Ovary (tissue), 9 donors: Measurements from ENCODE around the gene METTL25. TPM values are rescaled to one million over a fixed set of nuclear protein-coding genes. Genes with fewer than 3 reads are reported as not detected.
"Not testable (repeated sequence)": the region's sequence is repeated elsewhere in the genome, so short reads cannot be mapped to it uniquely, and the experiment has no call there.

Experiments
- DNase-seq, 5 donors: peaks; one replicate each; pipeline ENCODE4 v3.0.0-alpha.2; 2019 to 2020
- H3K27ac ChIP-seq, 2 donors: fragments of 200-600 bp; one replicate each; pipeline versions ENCODE4 v1.5.1 to v1.8.0; 2019 to 2022
- H3K27me3 ChIP-seq: fragments of 200-600 bp; one replicate; pipeline ENCODE4 v1.8.0; 2022
- H3K36me3 ChIP-seq: fragments of 200-600 bp; sonication (generic); one replicate; pipeline ENCODE4 v1.5.1; 2019
- H3K4me1 ChIP-seq: one replicate; pipeline ENCODE4 v1.8.1; 2013; ENCODE audit warnings: mild to moderate bottlenecking, moderate library complexity; ENCODE audit not compliant: insufficient read depth
- H3K4me3 ChIP-seq: fragments of 200-600 bp; sonication (generic); one replicate; pipeline ENCODE4 v1.5.1; 2017
- H3K9me3 ChIP-seq, 2 donors: fragments of 200-600 bp in 1 of 2; sonication (generic) in 1 of 2; one replicate each; pipeline versions ENCODE4 v1.5.1 to v1.8.1; 2013 to 2019; ENCODE audit warnings: mild to moderate bottlenecking in 1 of 2, moderate library complexity in 1 of 2
- CTCF ChIP-seq, 3 donors: fragments of 450-650 bp in 2 of 3; fragments of 200-600 bp in 1 of 3; IDR thresholded peaks; one replicate each; pipeline versions ENCODE4 v1.5.1 to v1.8.0; 2016 to 2022; ENCODE audit warnings: antibody characterized with exemption in 3 of 3, mild to moderate bottlenecking in 1 of 3
- EP300 ChIP-seq: sonication (generic); formaldehyde crosslinking; IDR thresholded peaks from one replicate; pipeline ENCODE4 v1.6.1; 2017; ENCODE audit warnings: antibody characterized with exemption
- POLR2A ChIP-seq: fragments of 450-650 bp; IDR thresholded peaks from one replicate; pipeline ENCODE4 v1.6.1; 2017; ENCODE audit warnings: antibody characterized with exemption, mild to moderate bottlenecking, moderate library complexity
- WGBS, 3 donors: extraction: QIAGEN DNeasy Blood & Tissue Kit in 1 of 3; methylation state at CpG; one replicate each; pipeline versions ENCODE4 v1.1.5 to v1.1.7; 2013 to 2017; 5-methylcytosine and 5-hydroxymethylcytosine counted together
- intact Hi-C, 4 donors: fragments of 100-400 bp; cut with DNase I; formaldehyde crosslinking; loops; one replicate each; pipeline versions ENCODE4 v1.11.0 to v1.15.1; 2022 to 2023
- polyA plus RNA-seq, 2 donors: library from polyadenylated mRNA; stranded (reverse); fragments of 200-250 nt in 1 of 2; fragments of 350-450 nt in 1 of 2; fragmentation: Illumina TruSeq in 1 of 2; extraction: RNeasy Lipid Tissue Mini Kit (QIAGEN cat#74804) in 1 of 2; gene quantifications; one replicate each; pipeline ENCODE4 v1.2.3, GENCODE V29; 2013 to 2014
- total RNA-seq, 7 donors: library from RNA; depleted of rRNA in 2 of 7; stranded (reverse); fragments of >200 nt in 2 of 7; fragmentation: NEBNext Ultra II Directional in 3 of 7; extraction: Animal tissue kit (Norgen Biotek cat#: 25700) in 3 of 7; gene quantifications; one replicate each; pipeline versions ENCODE4 v1.1.0 to v1.2.4, GENCODE V29; 2016 to 2023
- donor health status: DM: no; HTN: no; CAD: no; lungs with moderate emphysema.
- donor health status: DM: no; HTN: no; CAD: no.
- donor health status: Bipolar disorder and iron deficiency.
- donor health status: DM: yes; HTN: yes; CAD: no.
- donor health status: DM: no; HTN: no; CAD: no.
- donor health status: DM: yes; HTN: yes; CAD: no.

Gene METTL25
- total and polyA plus RNA-seq, 9 donors: 5.7 to 21.2 (median 11.8) TPM

DNA sequence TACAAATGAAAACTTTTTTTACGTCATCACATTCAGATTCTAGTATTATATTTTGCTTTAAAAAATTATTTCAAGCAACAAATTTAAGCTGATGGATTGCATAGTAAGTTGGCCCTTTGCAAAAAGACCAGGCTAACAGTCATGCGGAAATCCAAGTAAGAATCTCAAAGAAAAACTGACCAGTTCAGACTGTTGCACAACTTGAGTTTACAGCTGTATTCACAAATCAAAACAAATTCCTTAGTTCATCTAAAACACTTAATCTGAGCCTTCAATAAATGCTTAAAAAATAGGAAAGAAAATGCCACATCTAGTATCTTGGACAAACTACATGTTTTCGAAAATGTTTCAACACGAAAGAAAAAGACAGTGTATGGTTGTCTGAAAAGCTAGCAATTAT, 989 bp upstream of the METTL25 start:
- DNase-seq: no peak
- no peaks in the 10 kb centered on the region for H3K36me3 ChIP-seq
- H3K27ac ChIP-seq: peak overlapping the region in 1 of 2 donors; percentile 95
- H3K9me3 ChIP-seq: no peaks in the 10 kb centered on the region
- intact Hi-C loops: no loop called here
- H3K27me3 ChIP-seq: no peaks in the 10 kb centered on the region
- 32 to 46% (median 40%) methylated on average over 4 of the region's 4 CpGs for WGBS, 3 donors
- peak overlapping the region; percentile 88 for H3K4me3 ChIP-seq
- peaks cover 4% of the 10 kb centered on the region for H3K4me1 ChIP-seq
- TF ChIP-seq EP300: no peak
- TF ChIP-seq CTCF (IDR thresholded peaks at IDR 0.05): no peak
- no peak for TF ChIP-seq POLR2A

DNA sequence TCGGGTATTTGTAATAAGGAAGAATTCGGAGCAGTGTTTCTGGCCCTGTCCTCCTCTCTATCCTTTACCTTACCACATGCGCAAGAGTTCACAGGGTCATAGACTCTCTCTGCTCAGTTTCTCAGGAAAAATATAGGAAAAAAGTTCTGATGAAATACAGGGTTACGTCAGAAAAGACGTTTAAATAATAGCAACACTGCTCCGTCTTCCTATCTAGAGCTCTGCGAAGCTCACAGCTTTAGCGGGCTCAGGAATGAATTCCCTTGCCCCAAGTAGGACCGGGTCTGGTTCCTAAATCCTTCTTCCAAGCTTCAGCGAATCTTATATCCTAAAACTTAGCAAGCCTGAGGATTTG, 507 bp upstream of the METTL25 start:
- no peaks in the 10 kb centered on the region for H3K9me3 ChIP-seq
- H3K4me1 ChIP-seq: peaks cover 4% of the 10 kb centered on the region
- intact Hi-C loops: no loop called here
- no peaks in the 10 kb centered on the region for H3K27me3 ChIP-seq
- WGBS, 3 donors: 0 to 1% (median 0%) methylated on average over 10 of the region's 10 CpGs
- H3K27ac ChIP-seq: peak overlapping the region; percentile 88 to 95
- H3K36me3 ChIP-seq: no peaks in the 10 kb centered on the region
- H3K4me3 ChIP-seq: peak overlapping the region; percentile 88
- TF ChIP-seq POLR2A (no peak), EP300 (no peak), CTCF (IDR thresholded peaks at IDR 0.05) (no peak)
- no peak for DNase-seq

GRCh38 chr12:82359115-82359478, 768 bp downstream of the METTL25 start:
- Histone ChIP-seq H3K27ac (peak overlapping the region; percentile 88 to 95), H3K4me1 (peaks cover 4% of the 10 kb centered on the region), H3K4me3 (peak overlapping the region; percentile 88), H3K9me3 (no peaks in the 10 kb centered on the region), H3K36me3 (no peaks in the 10 kb centered on the region), H3K27me3 (no peaks in the 10 kb centered on the region)
- no peak for TF ChIP-seq POLR2A
- TF ChIP-seq EP300: no peak
- TF ChIP-seq CTCF (IDR thresholded peaks at IDR 0.05): no peak
- DNase-seq: peak in 4 of 5 donors; percentile 10 to 45 (median 37)
- 9 to 12% (median 11%) methylated on average over 4 of the region's 4 CpGs for WGBS, 3 donors
- intact Hi-C loops: no loop called here

DNA sequence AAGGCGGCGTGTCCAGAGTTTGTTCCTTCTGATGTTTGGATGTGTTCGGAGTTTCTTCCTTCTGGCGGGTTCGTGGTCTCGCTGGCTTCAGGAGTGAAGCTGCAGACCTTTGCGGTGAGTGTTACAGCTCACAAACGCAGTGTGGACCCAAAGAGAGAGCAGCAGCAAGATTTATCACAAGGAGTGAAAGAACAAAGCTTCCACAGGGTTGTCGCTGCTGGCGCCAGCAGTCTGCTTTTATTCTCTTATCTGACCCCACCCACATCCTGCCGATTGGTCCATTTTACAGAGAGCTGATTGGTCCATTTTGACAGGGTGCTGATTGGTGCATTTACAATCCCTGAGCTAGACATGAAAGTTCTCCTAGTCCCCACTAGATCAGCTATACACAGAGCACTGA, 2.5 kb downstream of the METTL25 start:
- H3K9me3 ChIP-seq, intact Hi-C loops, H3K4me1 ChIP-seq, H3K27me3 ChIP-seq, H3K4me3 ChIP-seq, DNase-seq, H3K36me3 ChIP-seq, H3K27ac ChIP-seq: not testable (repeated sequence)
- WGBS, 3 donors: 97% methylated on average over 11 of the region's 11 CpGs

DNA sequence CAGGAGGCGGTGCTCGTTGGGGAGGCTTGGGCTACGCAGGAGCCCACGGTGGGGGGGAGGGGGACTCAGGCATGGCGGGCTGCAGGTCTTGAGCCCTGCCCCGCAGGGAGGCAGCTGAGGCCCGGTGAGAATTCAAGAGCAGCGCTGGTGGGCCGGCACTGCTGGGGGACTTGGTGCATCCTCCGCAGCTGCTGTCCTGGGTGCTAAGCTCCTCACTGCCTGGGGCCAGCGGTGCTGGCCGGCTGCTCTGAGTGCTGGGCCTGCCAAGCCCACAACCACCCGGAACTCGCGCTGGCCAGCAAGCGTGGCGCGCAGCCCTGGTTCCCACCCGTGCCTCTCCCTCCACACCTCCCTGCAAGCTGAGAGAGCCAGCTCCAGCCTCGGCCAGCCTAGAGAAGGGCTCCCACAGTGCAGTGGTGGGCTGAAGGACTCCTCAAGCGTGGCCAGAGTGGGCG, 3.2 kb downstream of the METTL25 start:
- no peak overlapping the region for H3K4me3 ChIP-seq
- intact Hi-C loops: no loop called here
- no peaks in the 10 kb centered on the region for H3K27me3 ChIP-seq
- H3K4me1 ChIP-seq: peaks cover 2% of the 10 kb centered on the region
- peak in 1 of 5 donors; percentile 13 for DNase-seq
- H3K27ac ChIP-seq: no peak overlapping the region
- H3K9me3 ChIP-seq: no peaks in the 10 kb centered on the region
- TF ChIP-seq POLR2A (no peak), CTCF (IDR thresholded peaks at IDR 0.05) (no peak), EP300 (no peak)
- H3K36me3 ChIP-seq: no peaks in the 10 kb centered on the region
- WGBS, 3 donors: 86 to 92% (median 88%) methylated on average over 15 to 22 of the region's 22 CpGs
